ENCODE measurements around the gene DTX1.

The DTX1 gene

DNA sequence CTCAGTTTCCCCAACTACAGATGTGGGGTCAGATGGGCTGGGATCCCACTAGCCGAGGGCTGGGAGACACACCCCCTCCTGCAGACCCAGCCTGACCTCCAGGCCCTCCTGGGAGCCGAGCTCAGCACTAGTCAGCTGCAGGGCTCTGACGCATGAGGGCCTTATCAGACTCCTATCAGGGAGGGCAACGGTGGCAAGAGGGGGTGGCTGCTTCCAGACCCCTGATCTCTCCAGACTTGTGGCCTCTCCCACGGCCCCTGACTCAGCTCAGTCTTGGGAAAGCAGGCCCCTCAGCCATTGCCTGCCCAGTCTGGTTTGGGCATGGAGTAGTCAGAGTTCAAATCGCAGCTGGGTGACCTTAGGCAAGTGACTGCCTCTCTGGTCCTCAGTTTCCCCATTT, 76.5 kb downstream of the DTX1 start:
- DNase-seq (ENCODE audit: low spot score): no peak
- Histone ChIP-seq H3K27ac (no peak overlapping the region), H3K4me3 (no peak overlapping the region)
- TF ChIP-seq, protein P1, sequence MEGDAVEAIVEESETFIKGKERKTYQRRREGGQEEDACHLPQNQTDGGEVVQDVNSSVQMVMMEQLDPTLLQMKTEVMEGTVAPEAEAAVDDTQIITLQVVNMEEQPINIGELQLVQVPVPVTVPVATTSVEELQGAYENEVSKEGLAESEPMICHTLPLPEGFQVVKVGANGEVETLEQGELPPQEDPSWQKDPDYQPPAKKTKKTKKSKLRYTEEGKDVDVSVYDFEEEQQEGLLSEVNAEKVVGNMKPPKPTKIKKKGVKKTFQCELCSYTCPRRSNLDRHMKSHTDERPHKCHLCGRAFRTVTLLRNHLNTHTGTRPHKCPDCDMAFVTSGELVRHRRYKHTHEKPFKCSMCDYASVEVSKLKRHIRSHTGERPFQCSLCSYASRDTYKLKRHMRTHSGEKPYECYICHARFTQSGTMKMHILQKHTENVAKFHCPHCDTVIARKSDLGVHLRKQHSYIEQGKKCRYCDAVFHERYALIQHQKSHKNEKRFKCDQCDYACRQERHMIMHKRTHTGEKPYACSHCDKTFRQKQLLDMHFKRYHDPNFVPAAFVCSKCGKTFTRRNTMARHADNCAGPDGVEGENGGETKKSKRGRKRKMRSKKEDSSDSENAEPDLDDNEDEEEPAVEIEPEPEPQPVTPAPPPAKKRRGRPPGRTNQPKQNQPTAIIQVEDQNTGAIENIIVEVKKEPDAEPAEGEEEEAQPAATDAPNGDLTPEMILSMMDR (IDR thresholded peaks at IDR 0.05): no peak

DNA sequence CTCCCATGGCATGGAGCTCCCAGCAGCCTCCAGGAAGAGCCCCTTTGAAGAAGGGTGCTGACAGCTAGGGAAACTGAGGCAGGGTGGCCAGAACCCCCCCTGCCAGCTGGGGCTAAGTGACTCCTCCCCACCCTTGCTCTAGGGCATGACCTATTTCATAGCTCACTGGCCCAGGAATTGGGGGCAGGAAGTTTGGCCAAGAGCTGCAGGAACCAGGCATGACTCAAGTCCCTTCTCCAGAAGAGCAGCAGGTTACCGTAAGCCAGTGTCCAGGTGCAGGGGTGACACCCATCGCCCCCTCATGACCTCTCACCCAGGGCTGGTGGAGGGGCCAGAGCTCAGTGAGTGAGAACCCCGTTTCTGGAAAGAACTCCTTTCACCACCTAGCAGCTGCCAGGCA, 77.1 kb downstream of the DTX1 start:
- no peak for DNase-seq (ENCODE audit: low spot score)
- H3K27ac ChIP-seq: no peak overlapping the region
- H3K4me3 ChIP-seq: no peak overlapping the region
- TF ChIP-seq, protein P1 (IDR thresholded peaks at IDR 0.05): no peak

DNA sequence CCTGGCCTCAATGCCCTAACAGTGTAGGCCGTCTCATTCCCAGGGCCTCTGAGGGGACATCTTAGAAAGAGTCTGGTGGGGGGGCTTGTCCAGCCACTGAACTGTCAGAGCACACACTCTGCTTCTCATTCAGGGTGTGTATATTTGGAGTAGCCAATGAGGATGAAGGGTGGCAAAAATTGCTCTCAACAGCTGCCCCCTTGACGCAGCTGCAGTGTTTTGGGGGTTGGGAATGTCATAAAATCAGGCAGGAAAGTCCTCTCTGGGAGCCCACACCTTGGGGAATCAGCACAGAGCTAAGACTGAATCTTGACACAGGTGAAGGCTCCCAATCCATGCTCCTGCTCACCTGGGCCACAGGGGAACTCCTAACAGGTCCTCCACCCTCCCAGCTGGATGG, 77.5 kb downstream of the DTX1 start:
- DNase-seq (ENCODE audit: low spot score): no peak
- TF ChIP-seq, protein P1 (IDR thresholded peaks at IDR 0.05): no peak
- H3K4me3 ChIP-seq: no peak overlapping the region
- no peak overlapping the region for H3K27ac ChIP-seq

DNA sequence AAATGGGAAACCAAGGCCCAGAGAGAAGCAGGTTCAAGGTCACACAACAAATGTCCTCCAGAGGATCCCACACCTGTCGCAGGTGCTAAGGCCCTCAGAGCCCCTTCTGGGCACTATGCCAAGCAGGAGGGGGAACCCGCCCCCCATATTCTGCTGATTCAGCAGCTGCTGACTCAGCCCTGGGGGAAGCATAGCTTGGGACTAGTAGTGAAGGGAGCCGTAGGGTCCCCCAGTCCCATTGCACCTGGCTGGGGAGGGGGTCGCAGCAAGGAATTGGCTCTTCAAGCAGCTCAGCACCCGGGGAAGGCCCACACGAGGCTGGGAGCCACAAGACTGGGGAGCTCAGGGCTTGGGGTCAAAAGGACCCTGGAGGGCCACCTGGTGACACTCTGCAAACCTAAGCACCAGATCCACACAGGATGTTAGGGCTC, 78.0 kb downstream of the DTX1 start:
- no peak overlapping the region for H3K27ac ChIP-seq
- DNase-seq (ENCODE audit: low spot score): no peak
- H3K4me3 ChIP-seq: no peak overlapping the region

DNA sequence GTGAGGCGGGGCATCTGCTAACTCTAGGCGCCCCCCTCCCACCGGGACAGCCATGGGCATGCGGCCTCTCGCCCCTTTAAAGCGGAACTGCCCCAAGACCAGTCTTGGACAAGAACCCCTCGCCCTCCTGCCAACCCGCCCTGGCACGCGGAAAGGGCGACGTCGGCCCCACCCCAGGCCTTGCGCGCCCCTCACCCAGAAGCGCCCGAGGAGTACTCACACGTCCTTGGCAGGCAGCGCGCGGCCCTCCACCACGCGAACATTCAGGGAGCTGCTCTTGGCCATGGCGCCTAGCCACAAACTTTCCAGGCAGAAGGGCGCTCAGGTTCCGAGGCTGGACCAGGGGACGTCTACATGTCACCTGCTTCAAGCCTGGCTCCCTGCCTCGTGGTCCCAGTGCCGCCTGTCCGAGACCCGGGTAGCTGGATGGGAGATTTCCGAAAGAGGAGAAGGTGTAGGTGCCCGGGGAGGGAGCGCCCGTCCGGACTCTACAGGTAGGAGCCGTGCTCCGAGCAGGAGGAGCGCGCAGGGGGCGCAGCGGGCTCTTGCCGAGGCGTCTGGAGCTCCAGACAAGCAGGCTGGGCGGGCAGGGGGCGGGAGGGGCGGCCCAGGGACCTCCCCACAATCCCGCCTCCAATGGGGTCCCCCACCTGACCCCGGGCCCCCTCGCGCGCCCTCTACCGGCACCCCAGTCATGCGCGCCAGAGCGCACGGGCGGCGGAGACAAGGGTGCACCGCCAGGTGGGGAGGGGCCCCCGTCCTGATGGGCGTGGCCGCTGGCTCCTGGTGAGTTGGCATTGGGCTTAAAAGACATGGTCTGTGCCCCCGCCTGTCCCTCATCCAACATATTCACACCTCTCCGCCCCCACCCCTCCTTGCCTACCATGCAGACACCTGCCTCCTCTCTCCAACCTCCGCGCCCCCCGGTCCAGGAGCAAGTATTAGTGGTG, 78.9 kb downstream of the DTX1 start, which contains the start of gene RASAL1:
Gene RASAL1 (minus strand): TSS at position 584 of the 950 bp plus-strand sequence. CDS start 299 bp downstream, at position 285.
- no peak within 1 kb of the TSS for H3K27ac ChIP-seq
- no peak for DNase-seq (ENCODE audit: low spot score)
- H3K4me3 ChIP-seq: no peak within 1 kb of the TSS
- TF ChIP-seq, protein P1 (IDR thresholded peaks at IDR 0.05): no peak

More for the DNA sequence above, 78.0 kb downstream of the DTX1 start:
- TF ChIP-seq, protein P1 (IDR thresholded peaks at IDR 0.05): no peak

DNA sequence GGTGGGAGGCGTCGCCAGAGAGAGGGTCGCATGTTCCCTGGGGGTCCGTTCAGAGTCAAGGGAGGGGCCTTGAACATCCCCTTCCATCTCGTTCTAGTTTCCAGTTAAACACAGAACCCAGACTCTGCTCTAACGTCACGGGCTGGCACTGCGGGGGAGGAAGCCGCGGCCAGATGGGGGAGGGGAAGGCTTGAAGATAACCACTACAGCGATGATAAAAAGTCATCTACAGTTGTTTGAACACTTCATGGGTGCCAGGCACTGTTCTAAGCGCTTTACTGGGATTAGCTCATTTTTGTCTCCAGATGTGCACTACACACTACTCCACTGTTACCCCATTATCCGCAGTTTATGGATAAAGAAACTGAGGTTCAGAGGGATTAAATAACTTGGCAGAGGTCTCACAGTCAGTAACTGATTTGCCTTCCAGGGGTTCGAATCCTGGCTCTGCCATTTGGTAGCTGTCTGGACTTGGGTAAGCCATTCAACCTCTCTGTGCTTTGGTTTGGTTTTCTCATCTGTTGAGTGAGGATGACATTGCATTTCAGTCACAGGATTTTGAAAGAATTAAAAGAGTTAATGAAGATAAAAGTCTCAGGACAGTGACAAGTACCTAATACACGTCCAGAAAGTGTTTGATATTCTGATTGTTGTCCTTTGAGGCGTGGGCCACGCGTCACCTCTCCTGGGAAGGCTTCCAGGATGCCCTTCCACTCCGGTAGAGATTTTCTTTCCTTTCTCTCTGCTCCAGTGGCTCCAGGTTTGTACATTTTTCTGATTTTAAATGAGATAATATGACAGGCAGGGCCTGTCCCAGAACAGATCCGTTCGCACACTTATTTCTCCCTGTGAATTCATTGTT, 79.8 kb downstream of the DTX1 start:
- no peak overlapping the region for H3K27ac ChIP-seq
- DNase-seq (ENCODE audit: low spot score): no peak
- no peak overlapping the region for H3K4me3 ChIP-seq
- TF ChIP-seq, protein P1 (IDR thresholded peaks at IDR 0.05): no peak

Data from coronary artery (tissue), 2 donors.